Inferior parietal cortex (tissue), 1 donor: ENCODE results near the gene BIRC6.
"Not testable (repeated sequence)": the region's sequence is repeated elsewhere in the genome, so short reads cannot be mapped to it uniquely, and the experiment has no call there.

Experiments used
- DNase-seq: peaks from one replicate; pipeline ENCODE4 v3.0.0-alpha.2; 2016; ENCODE audit errors: extremely low spot score

BIRC6 gene

GRCh38 chr2:32614084-32614483 lies 257.3 kb downstream of the BIRC6 start:
- DNase-seq = no peak

GRCh38 chr2:32617599-32618189 lies 260.9 kb downstream of the BIRC6 start:
- no peak for DNase-seq

GRCh38 chr2:32622570-32623310 lies 265.9 kb downstream of the BIRC6 start:
- DNase-seq = no peak

GRCh38 chr2:32623311-32623706 lies 266.5 kb downstream of the BIRC6 start:
- DNase-seq = no peak

GRCh38 chr2:32624812-32625211 lies 268.0 kb downstream of the BIRC6 start:
- DNase-seq = no peak

GRCh38 chr2:32626639-32627221 lies 269.9 kb downstream of the BIRC6 start:
- DNase-seq = no peak

- peak; percentile 44 for DNase-seq
Observed at GRCh38 chr2:32627441-32627813, 270.6 kb downstream of the BIRC6 start.

GRCh38 chr2:32627814-32628579 lies 271.2 kb downstream of the BIRC6 start, which contains the start of gene TTC27:
TTC27 (plus strand) TSS chr2:32628050; CDS start chr2:32628293, 243 bp downstream.
- peak; percentile 95 for DNase-seq

GRCh38 chr2:32632089-32632488 lies 275.3 kb downstream of the BIRC6 start:
- DNase-seq = no peak

GRCh38 chr2:32633040-32633439 lies 276.2 kb downstream of the BIRC6 start:
- DNase-seq = no peak

- not testable (repeated sequence) for DNase-seq
Observed at GRCh38 chr2:32638548-32638947, 281.7 kb downstream of the BIRC6 start.

GRCh38 chr2:32641180-32641579 lies 284.4 kb downstream of the BIRC6 start:
- DNase-seq = no peak

- no peak for DNase-seq
Observed at GRCh38 chr2:32647180-32647651, 290.4 kb downstream of the BIRC6 start.

GRCh38 chr2:32652555-32653209 lies 295.9 kb downstream of the BIRC6 start:
- DNase-seq = no peak

GRCh38 chr2:32656069-32656468 lies 299.2 kb downstream of the BIRC6 start:
- DNase-seq = no peak

- DNase-seq = no peak
Observed at GRCh38 chr2:32663864-32664263, 307.0 kb downstream of the BIRC6 start.

- DNase-seq = no peak
Observed at GRCh38 chr2:32666704-32667103, 309.9 kb downstream of the BIRC6 start.

GRCh38 chr2:32668254-32668653 lies 311.4 kb downstream of the BIRC6 start:
- no peak for DNase-seq
